Measurements from ENCODE around the gene NUDT2.

The NUDT2 gene

GRCh38 chr9:34373749-34374148 is 44.4 kb downstream of the NUDT2 start:
- Mint-ChIP-seq H3K9me3 (peaks cover 0 to under 1% of the 10 kb centered on the region in 2 donors), H3K27me3 (peaks cover 7% of the 10 kb centered on the region), H3K4me1 (peaks cover 31% of the 10 kb centered on the region), H3K4me3 (no peak overlapping the region), H3K27ac (no peak overlapping the region)
- ATAC-seq (no peak), DNase-seq (no peak)

- H3K4me3 Mint-ChIP-seq: no peak overlapping the region
- H3K27me3 Mint-ChIP-seq: peaks cover 8% of the 10 kb centered on the region
- H3K9me3 Mint-ChIP-seq: no peaks in the 10 kb centered on the region
- no peak overlapping the region for H3K27ac Mint-ChIP-seq
- peaks cover 35% of the 10 kb centered on the region for H3K4me1 Mint-ChIP-seq
- ATAC-seq (no peak), DNase-seq (no peak)
Measured at GRCh38 chr9:34374339-34374738, 45.0 kb downstream of the NUDT2 start.

- no peak overlapping the region for H3K27ac Mint-ChIP-seq
- no peak for DNase-seq
Measured at GRCh38 chr9:34374905-34375552, 45.7 kb downstream of the NUDT2 start.

GRCh38 chr9:34375901-34376595 is 46.7 kb downstream of the NUDT2 start:
- Mint-ChIP-seq H3K27ac (peak overlapping the region in 1 of 2 donors; percentile 61), H3K27me3 (peaks cover 8% of the 10 kb centered on the region), H3K4me1 (peaks cover 52% of the 10 kb centered on the region), H3K4me3 (peak overlapping the region; percentile 89 to 93), H3K9me3 (no peaks in the 10 kb centered on the region)
- ATAC-seq: peak; percentile 51
- peak; percentile 55 to 64 for DNase-seq

More at GRCh38 chr9:34374905-34375552, 45.7 kb downstream of the NUDT2 start:
- Mint-ChIP-seq H3K4me3 (peak overlapping the region; percentile 21 to 93), H3K27me3 (peaks cover 8% of the 10 kb centered on the region), H3K4me1 (peaks cover 42% of the 10 kb centered on the region), H3K9me3 (no peaks in the 10 kb centered on the region)
- no peak for ATAC-seq

GRCh38 chr9:34376596-34377403 is 47.4 kb downstream of the NUDT2 start, which contains the start of gene MYORG:
TSS of gene MYORG (minus strand) at chr9:34376898. CDS start at chr9:34372943, 3,955 bp downstream.
- peak; percentile 96 to 97 for DNase-seq

GRCh38 chr9:34377404-34377746 is 48.0 kb downstream of the NUDT2 start:
- Mint-ChIP-seq H3K27me3 (peaks cover 8% of the 10 kb centered on the region), H3K27ac (peak overlapping the region in 1 of 2 donors; percentile 69), H3K4me3 (peak overlapping the region; percentile 89 to 93), H3K9me3 (no peaks in the 10 kb centered on the region), H3K4me1 (peaks cover 58% of the 10 kb centered on the region)
- ATAC-seq (no peak), DNase-seq (no peak)

More at GRCh38 chr9:34376596-34377403, 47.4 kb downstream of the NUDT2 start, which contains the start of gene MYORG:
- Mint-ChIP-seq H3K4me1 (peaks cover 58% of the 10 kb centered on the region), H3K27ac (peak within 1 kb of the TSS in 1 of 2 donors; percentile 69), H3K4me3 (peak within 1 kb of the TSS; percentile 89 to 93), H3K9me3 (no peaks in the 10 kb centered on the region), H3K27me3 (peaks cover 8% of the 10 kb centered on the region)
- ATAC-seq: peak; percentile 87

GRCh38 chr9:34378376-34379060 is 49.1 kb downstream of the NUDT2 start:
- ATAC-seq (no peak), DNase-seq (peak in 1 of 2 donors; percentile 4)
- Mint-ChIP-seq H3K4me3 (no peak overlapping the region), H3K27ac (no peak overlapping the region), H3K4me1 (peaks cover 58% of the 10 kb centered on the region), H3K27me3 (peaks cover 8% of the 10 kb centered on the region), H3K9me3 (no peaks in the 10 kb centered on the region)

GRCh38 chr9:34379334-34380033 is 50.1 kb downstream of the NUDT2 start:
- H3K27me3 Mint-ChIP-seq: peaks cover 8% of the 10 kb centered on the region
- DNase-seq: peak; percentile 91 to 93

GRCh38 chr9:34380034-34380510 is 50.7 kb downstream of the NUDT2 start:
- Mint-ChIP-seq H3K4me3 (peak overlapping the region; percentile 84 to 92), H3K27ac (peak overlapping the region in 1 of 2 donors; percentile 29), H3K9me3 (no peaks in the 10 kb centered on the region), H3K4me1 (peaks cover 53% of the 10 kb centered on the region), H3K27me3 (peaks cover 8% of the 10 kb centered on the region)
- peak in 1 of 2 donors; percentile 23 for DNase-seq
- no peak for ATAC-seq

More at GRCh38 chr9:34379334-34380033, 50.1 kb downstream of the NUDT2 start:
- H3K4me3 Mint-ChIP-seq: peak overlapping the region; percentile 84 to 92
- H3K27ac Mint-ChIP-seq: no peak overlapping the region
- ATAC-seq: peak; percentile 52
- H3K9me3 Mint-ChIP-seq: no peaks in the 10 kb centered on the region
- H3K4me1 Mint-ChIP-seq: peaks cover 58% of the 10 kb centered on the region

- ATAC-seq (peak; percentile 69), DNase-seq (peak; percentile 75 to 76)
- no peaks in the 10 kb centered on the region for H3K9me3 Mint-ChIP-seq
- H3K4me1 Mint-ChIP-seq: peaks cover 47% of the 10 kb centered on the region
- peak overlapping the region; percentile 84 to 92 for H3K4me3 Mint-ChIP-seq
- peaks cover 8% of the 10 kb centered on the region for H3K27me3 Mint-ChIP-seq
- H3K27ac Mint-ChIP-seq: peak overlapping the region in 1 of 2 donors; percentile 30
Measured at GRCh38 chr9:34380511-34381315, 51.3 kb downstream of the NUDT2 start.

- peaks cover 8% of the 10 kb centered on the region for H3K27me3 Mint-ChIP-seq
Measured at GRCh38 chr9:34381323-34381722, 52.0 kb downstream of the NUDT2 start.

GRCh38 chr9:34382054-34382453 is 52.7 kb downstream of the NUDT2 start:
- H3K4me1 Mint-ChIP-seq: peaks cover 38% of the 10 kb centered on the region
- H3K27me3 Mint-ChIP-seq: peaks cover 8% of the 10 kb centered on the region
- no peaks in the 10 kb centered on the region for H3K9me3 Mint-ChIP-seq
- ATAC-seq (no peak), DNase-seq (no peak)
- peak overlapping the region; percentile 84 to 92 for H3K4me3 Mint-ChIP-seq
- H3K27ac Mint-ChIP-seq: no peak overlapping the region

More at GRCh38 chr9:34381323-34381722, 52.0 kb downstream of the NUDT2 start:
- peak in 1 of 2 donors; percentile 14 for DNase-seq
- no peak for ATAC-seq
- H3K4me1 Mint-ChIP-seq: peaks cover 41% of the 10 kb centered on the region
- peak overlapping the region; percentile 84 to 92 for H3K4me3 Mint-ChIP-seq
- no peaks in the 10 kb centered on the region for H3K9me3 Mint-ChIP-seq
- H3K27ac Mint-ChIP-seq: no peak overlapping the region

- ATAC-seq: no peak
- Mint-ChIP-seq H3K27ac (no peak overlapping the region), H3K4me3 (no peak overlapping the region), H3K9me3 (no peaks in the 10 kb centered on the region), H3K4me1 (peaks cover 34% of the 10 kb centered on the region), H3K27me3 (peaks cover 8% of the 10 kb centered on the region)
- DNase-seq: no peak
Measured at GRCh38 chr9:34382879-34383278, 53.5 kb downstream of the NUDT2 start.

GRCh38 chr9:34383904-34384303 is 54.5 kb downstream of the NUDT2 start:
- H3K4me3 Mint-ChIP-seq: no peak overlapping the region
- H3K4me1 Mint-ChIP-seq: peaks cover 27% of the 10 kb centered on the region
- DNase-seq: no peak
- ATAC-seq: no peak
- no peaks in the 10 kb centered on the region for H3K9me3 Mint-ChIP-seq
- peak overlapping the region in 1 of 2 donors; percentile 76 for H3K27ac Mint-ChIP-seq
- no peaks in the 10 kb centered on the region for H3K27me3 Mint-ChIP-seq

Data from stimulated activated naive CD8-positive, alpha-beta T cell treated with anti-CD3 and anti-CD28 coated beads, Interleukin-15, amount 100 ng/mL, for 72 hours (primary cell).